ENCODE results near the gene ARHGAP1.

DNA sequence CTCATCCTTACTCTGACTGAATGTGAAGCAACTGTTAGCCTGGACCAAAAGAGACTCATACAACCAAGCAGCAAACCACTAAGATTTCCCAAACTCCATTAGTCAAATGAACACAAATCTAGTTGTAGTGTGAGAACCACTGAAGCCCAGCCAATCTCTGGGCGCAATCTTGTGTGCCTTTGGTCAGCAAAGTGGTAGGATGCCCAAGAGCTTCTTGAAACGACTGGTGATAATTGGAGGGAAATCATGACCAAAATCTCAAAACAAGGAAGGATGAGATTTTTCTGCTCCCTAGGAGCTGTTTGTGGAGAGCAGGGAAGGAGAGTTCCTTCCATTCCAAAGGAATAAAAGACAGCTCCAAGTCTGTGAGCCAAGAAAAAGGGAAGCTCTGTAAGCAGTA, 42.6 kb upstream of the ARHGAP1 start:
- TF ChIP-seq POLR2A (IDR thresholded peaks at IDR 0.05), result no peak
- no peak for TF ChIP-seq CTCF (IDR thresholded peaks at IDR 0.05)

Measured in right lobe of liver (tissue), 4 donors.